Measurements from ENCODE around the gene ABHD16B. TPM values are rescaled to one million over a fixed set of nuclear protein-coding genes. Genes with fewer than 3 reads are reported as not detected.
"Not testable (repeated sequence)": the region's sequence is repeated elsewhere in the genome, so short reads cannot be mapped to it uniquely, and the experiment has no call there.

The ABHD16B gene
- total RNA-seq, 1 donor from 2014 or later, result not detected

GRCh38 chr20:63850689-63851547 lies 10.4 kb upstream of the ABHD16B start:
- DNase-seq (ENCODE audit: low spot score) (no peak), ATAC-seq (no peak)
- intact Hi-C loops (cut with DNase I), result no loop called here

DNA sequence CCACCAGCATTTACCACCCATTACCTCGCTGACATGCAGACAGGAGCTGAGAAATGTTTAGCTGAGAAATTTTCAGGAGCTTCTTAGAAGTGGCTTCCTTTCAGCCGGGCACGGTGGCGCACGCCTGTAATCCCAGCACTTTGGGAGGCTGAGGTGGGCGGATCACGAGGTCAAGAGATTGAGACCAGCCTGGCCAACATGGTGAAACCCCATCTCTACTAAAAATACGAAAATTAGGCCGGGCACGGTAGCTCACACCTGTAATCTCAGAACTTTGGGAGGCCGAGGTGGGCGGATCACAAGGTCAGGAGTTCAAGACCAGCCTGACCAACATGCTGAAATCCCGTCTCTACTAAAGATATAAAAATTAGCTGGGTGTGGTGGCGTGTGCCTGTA lies 9.8 kb upstream of the ABHD16B start:
- DNase-seq (ENCODE audit: low spot score); intact Hi-C loops (cut with DNase I); ATAC-seq: not testable (repeated sequence)

DNA sequence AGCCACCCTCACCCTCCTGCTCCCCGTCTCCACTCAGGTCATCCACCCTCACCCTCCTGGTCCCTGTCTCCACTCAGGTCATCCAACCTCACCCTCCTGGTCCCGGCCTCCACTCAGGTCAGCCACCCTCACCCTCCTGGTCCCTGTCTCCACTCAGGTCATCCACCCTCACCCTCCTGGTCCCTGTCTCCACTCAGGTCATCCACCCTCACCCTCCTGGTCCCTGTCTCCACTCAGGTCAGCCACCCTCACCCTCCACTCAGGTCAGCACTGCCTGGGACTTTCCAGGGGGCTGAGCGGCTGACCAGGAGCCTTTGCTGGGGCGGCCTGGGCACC lies 7.6 kb upstream of the ABHD16B start:
- intact Hi-C loops (cut with DNase I); ATAC-seq; DNase-seq (ENCODE audit: low spot score): not testable (repeated sequence)

- DNase-seq (ENCODE audit: low spot score) (no peak), ATAC-seq (peak; percentile 49)
- intact Hi-C loops (cut with DNase I), result no loop called here
These were observed 7.1 kb upstream of the ABHD16B start for GRCh38 chr20:63854069-63854765.

DNA sequence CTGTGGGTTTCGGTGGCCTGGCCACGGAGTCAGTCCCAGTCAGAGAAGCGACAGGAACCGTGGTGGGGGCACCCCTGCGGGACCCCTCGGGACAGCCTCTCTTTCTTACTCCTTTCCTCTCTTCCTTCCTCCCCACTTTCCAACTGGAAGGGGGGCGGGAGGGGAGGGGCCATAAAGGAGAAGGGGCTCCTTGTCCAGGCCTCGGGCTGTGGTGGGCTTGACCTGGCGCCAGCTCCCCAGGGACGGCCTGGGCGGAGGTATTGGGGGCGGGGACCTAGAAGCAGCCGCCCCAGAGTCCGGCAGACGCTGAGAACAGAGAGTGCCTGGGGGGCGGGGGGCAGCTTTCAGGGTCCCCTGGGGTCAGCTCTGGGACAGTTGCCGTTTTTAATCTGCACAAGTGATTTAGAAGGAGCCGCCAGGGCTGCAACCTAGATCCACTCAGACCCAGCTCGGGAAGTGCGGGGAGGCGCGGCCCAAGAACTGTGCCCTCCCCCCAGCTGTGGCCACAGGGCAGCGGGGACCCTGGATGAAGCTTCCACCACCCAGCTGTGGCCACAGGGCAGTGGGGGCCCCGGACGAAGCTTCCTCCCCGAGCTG lies 6.4 kb upstream of the ABHD16B start:
- ATAC-seq, result peak; percentile 33
- DNase-seq (ENCODE audit: low spot score), result no peak
- intact Hi-C loops (cut with DNase I), result no loop called here

DNA sequence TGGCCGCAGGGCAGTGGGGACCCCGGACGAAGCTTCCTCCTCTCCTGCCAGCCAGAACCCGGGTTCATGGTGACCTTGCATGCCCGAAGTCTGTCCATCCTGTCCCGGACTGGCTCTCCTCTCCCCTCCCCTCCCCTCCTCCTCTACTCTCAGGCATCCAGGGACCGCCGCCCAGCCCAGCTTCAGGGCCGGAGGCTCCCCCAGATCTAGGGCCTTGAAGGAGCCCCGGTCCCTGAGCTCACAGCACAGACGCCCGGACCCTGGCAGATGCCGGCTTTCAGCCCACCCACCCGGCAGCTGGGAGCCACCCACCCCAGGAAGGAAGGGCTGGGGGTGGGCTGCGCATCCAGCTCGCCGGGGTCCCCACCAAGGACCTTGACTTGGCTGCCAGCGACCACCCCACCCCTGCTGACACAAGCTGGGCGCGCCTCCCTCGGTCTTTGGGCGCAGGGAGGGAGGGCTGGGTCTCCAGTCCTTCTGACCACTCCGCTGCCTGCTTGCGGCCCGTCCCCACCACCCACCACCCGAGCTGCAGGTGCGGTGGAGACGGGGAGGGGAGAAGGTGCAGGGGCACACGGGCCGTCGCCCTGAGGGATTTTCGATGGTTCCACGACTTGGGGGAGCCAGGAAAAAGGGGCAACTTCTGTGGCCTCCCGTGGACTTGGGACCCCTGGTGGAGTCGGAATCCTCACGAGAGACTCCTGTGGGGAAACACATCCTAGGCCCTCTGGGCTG lies 5.8 kb upstream of the ABHD16B start:
- intact Hi-C loops (cut with DNase I), result no loop called here
- ATAC-seq, result peak; percentile 3
- DNase-seq (ENCODE audit: low spot score), result no peak

DNA sequence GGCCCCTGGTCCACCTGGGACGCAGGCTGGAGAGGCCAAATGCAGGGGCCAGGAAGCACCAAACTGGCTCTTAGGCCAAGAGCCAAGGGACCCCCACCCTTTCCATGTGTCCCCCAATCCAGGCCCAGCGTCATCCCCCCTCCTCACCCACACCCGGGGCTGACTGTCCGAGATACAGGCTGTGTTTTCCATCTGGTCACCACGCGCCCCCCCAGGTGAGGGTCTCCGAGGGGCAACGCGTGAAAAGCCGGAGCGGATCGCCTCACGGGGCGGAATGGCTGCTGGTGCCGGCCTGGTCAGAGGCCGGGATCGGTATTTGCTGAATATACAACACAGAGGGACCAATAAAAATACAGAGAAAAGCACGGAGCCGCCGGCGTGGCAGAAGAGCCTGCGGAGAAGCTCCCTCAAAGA lies 5.2 kb upstream of the ABHD16B start:
- intact Hi-C loops (cut with DNase I), result no loop called here

GRCh38 chr20:63857764-63858392 lies 3.4 kb upstream of the ABHD16B start:
- ATAC-seq, result peak; percentile 18
- DNase-seq (ENCODE audit: low spot score), result no peak
- intact Hi-C loops (cut with DNase I), result no loop called here

More for the DNA sequence above, 5.2 kb upstream of the ABHD16B start:
- no peak for ATAC-seq
- DNase-seq (ENCODE audit: low spot score), result no peak

GRCh38 chr20:63858393-63859165 lies 2.7 kb upstream of the ABHD16B start:
- no peak for DNase-seq (ENCODE audit: low spot score)

DNA sequence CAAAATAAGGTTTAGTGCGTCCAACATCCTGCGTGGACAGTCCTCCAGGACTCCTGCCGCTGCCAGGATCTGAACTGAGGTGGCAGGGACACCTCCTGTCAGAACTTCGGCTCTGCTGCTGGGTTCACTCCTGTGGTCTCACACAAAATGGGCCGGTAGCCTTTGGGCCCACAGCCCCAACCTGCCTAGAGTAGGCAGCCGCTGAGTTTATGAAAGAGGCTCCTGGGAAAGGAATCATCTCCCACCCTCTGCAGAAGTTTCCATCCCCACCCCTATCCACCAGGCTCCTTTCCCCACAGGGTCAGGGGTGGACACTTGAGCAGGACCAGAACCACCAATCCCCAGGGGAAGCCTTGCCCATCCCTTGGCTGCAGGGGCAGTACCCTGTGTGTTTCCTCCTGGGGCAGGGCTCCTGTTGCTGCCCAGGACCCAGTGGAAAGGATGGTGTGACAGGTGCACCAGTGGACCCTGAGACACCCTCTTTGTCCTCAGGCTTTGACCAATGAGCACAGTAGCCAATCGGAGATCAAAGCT lies 2.1 kb upstream of the ABHD16B start:
- DNase-seq (ENCODE audit: low spot score) (no peak), ATAC-seq (no peak)
- intact Hi-C loops (cut with DNase I), result no loop called here

More at GRCh38 chr20:63858393-63859165, 2.7 kb upstream of the ABHD16B start:
- intact Hi-C loops (cut with DNase I), result no loop called here
- peak; percentile 43 for ATAC-seq

DNA sequence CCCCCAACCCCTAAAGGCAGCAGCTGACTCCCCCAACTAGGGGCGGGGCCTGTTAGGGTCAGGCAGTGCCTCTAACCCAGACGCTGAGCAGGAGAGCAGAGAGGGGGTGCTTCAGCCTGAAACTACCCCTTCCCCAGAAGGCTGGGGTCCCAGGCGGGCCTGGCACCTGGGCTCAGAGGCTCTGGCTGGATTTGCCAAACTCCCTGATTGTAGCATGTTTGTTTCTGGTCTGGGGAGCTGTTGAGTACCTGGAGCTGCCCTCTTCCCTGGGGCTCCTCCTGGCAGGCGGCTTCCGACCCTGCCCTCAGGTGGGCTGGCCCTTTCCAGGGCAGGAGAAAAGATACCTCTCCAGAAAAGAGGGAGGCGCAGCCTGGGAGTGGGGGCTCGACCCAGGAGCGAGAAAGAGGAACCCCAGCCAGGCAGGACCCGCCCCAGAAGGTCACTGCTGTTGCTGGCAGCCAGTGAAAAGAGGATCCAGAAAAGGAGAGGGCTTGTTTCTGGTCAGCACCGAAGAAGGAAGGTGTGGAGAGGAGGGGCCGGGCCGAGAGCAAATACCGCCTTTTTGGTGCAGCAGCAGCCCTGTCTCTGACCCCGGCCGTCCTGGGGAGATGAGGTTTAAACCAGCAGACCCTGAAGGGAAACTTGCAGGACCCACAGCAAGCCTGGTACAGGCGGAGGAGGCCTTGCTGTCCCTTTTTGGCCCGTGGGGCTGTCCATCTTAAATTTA lies 810 bp upstream of the ABHD16B start:
- no peak for DNase-seq (ENCODE audit: low spot score)
- intact Hi-C loops (cut with DNase I), result loop anchor here (10.0 kb wide), 1 partner anchor 326 kb away; the partner anchor contains the start of gene PTK6
- no peak for ATAC-seq

GRCh38 chr20:63861981-63862901 lies 943 bp downstream of the ABHD16B start:
- no peak for DNase-seq (ENCODE audit: low spot score)
- intact Hi-C loops (cut with DNase I), result loop anchor here (10.0 kb wide), 1 partner anchor 327 kb away; the partner anchor contains the start of gene PTK6

GRCh38 chr20:63863021-63863797 lies 1.9 kb downstream of the ABHD16B start:
- intact Hi-C loops (cut with DNase I), result loop anchor here (10.0 kb wide), 1 partner anchor 328 kb away; the partner anchor contains the start of gene PTK6
- no peak for ATAC-seq
- no peak for DNase-seq (ENCODE audit: low spot score)

More at GRCh38 chr20:63861981-63862901, 943 bp downstream of the ABHD16B start:
- ATAC-seq, result no peak

GRCh38 chr20:63863798-63864544 lies 2.7 kb downstream of the ABHD16B start:
- DNase-seq (ENCODE audit: low spot score) (peak; percentile 90), ATAC-seq (peak; percentile 92)
- intact Hi-C loops (cut with DNase I), result loop anchor here (10.0 kb wide), 1 partner anchor 329 kb away; the partner anchor contains the start of gene PTK6

Measured in sciatic nerve (tissue), 2 donors.